Measurements from ENCODE around the gene ARHGEF11. TPM values are rescaled to one million over a fixed set of nuclear protein-coding genes. Genes with fewer than 3 reads are reported as not detected.
A peak's percentile ranks its signal among the peaks of the same experiment; 100 is the strongest.

ARHGEF11 gene
- total and polyA plus RNA-seq, 9 of the 15 experiments (the other 6 are each of a cell fraction or from before 2014, with no cell fraction given): 0.14 to 15.5 (median 9.0) TPM

DNA sequence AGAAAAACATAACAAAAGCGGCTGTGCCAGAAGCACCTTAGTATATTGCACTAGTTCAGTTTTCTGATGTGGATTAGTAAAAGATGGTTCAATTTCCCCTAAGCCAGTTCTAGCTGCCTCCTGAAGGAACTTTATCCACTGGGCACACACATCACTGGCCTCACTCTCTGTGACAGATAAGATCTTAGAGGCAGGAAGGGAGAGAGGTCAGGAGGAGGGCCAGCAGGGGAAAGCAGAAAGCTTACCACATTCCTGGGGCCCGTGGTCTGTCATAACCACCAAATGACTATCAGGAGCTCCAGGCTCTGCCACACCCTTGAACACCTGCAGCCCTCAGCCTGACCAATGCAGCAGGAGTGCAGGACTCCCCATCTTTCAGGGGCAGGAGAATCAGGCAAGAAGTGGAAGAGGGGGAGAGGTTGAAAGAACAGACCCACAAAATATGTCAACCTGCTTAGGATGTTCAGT, 87.3 kb downstream of the ARHGEF11 start (continued):
- TF ChIP-seq, protein P1, sequence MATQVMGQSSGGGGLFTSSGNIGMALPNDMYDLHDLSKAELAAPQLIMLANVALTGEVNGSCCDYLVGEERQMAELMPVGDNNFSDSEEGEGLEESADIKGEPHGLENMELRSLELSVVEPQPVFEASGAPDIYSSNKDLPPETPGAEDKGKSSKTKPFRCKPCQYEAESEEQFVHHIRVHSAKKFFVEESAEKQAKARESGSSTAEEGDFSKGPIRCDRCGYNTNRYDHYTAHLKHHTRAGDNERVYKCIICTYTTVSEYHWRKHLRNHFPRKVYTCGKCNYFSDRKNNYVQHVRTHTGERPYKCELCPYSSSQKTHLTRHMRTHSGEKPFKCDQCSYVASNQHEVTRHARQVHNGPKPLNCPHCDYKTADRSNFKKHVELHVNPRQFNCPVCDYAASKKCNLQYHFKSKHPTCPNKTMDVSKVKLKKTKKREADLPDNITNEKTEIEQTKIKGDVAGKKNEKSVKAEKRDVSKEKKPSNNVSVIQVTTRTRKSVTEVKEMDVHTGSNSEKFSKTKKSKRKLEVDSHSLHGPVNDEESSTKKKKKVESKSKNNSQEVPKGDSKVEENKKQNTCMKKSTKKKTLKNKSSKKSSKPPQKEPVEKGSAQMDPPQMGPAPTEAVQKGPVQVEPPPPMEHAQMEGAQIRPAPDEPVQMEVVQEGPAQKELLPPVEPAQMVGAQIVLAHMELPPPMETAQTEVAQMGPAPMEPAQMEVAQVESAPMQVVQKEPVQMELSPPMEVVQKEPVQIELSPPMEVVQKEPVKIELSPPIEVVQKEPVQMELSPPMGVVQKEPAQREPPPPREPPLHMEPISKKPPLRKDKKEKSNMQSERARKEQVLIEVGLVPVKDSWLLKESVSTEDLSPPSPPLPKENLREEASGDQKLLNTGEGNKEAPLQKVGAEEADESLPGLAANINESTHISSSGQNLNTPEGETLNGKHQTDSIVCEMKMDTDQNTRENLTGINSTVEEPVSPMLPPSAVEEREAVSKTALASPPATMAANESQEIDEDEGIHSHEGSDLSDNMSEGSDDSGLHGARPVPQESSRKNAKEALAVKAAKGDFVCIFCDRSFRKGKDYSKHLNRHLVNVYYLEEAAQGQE (IDR thresholded peaks at IDR 0.05; ENCODE audit: borderline replicate concordance): peak; percentile 96
- TF ChIP-seq, protein P1 (CRISPR knock-in tag; IDR thresholded peaks at IDR 0.05; ENCODE audit: low read depth): no peak
- TF ChIP-seq KHSRP (IDR thresholded peaks at IDR 0.05) (peak; percentile 43; the same call in 1 of the 2 replicates), ATF4 (CRISPR knock-in tag; IDR thresholded peaks at IDR 0.05) (peak; percentile 58; the same call in 1 of the 2 replicates), ZNF311 (CRISPR knock-in tag; IDR thresholded peaks at IDR 0.05) (peak; percentile 87), HDGF (IDR thresholded peaks at IDR 0.05) (no peak), FOXA3 (CRISPR knock-in tag; conservative IDR thresholded peaks at IDR 0.05 in 1 of 2, IDR thresholded peaks at IDR 0.05 in 1 of 2) (0 out of 4 replicates have a peak, but pooled peaks of 1 of the 2 experiments have one; percentile 7), HDAC1 (IDR thresholded peaks at IDR 0.05) (peak in 1 of 2 experiments; percentile 76; a peak in 2 of 4 replicates), ELF4 (CRISPR knock-in tag; IDR thresholded peaks at IDR 0.05) (0 out of 2 replicates have a peak, but pooled peaks have one; percentile 45), GATAD2B (IDR thresholded peaks at IDR 0.05; ENCODE audit: borderline replicate concordance) (peak; percentile 80; the same call in 1 of the 2 replicates), ZNF239 (CRISPR knock-in tag; IDR thresholded peaks at IDR 0.05) (peak; percentile 45; the same call in 1 of the 2 replicates), CBX8 (IDR thresholded peaks at IDR 0.05; ENCODE audit: borderline replicate concordance, extremely low read depth, low read depth, low read length, poor library complexity, severe bottlenecking) (no peak), HSF4 (CRISPR knock-in tag; IDR thresholded peaks at IDR 0.05; ENCODE audit: borderline replicate concordance) (0 out of 2 replicates have a peak, but pooled peaks have one; percentile 54), FOXK1 (CRISPR knock-in tag; IDR thresholded peaks at IDR 0.05; ENCODE audit: borderline replicate concordance) (no peak), MYC (IDR thresholded peaks at IDR 0.05; ENCODE audit: low read depth, low read length) (peak; percentile 49; the same call in 1 of the 2 replicates), MYC (CRISPR knock-in tag; IDR thresholded peaks at IDR 0.05; ENCODE audit: borderline replicate concordance, low read depth) (no peak), PML (IDR thresholded peaks at IDR 0.05; ENCODE audit: low read length) (peak; percentile 97), NONO (IDR thresholded peaks at IDR 0.05; ENCODE audit: low read depth in 2 of 2, low read length in 1 of 2) (peak in 1 of 2 experiments; percentile 66; a peak in 1 of 4 replicates)

Data from K562 (cell line).